OCI-LY3 (cell line): ENCODE results near the gene GRAMD4.

ENCODE experiments used
- CTCF ChIP-seq: fragments of 200-600, 300-600 bp; sonication (generic); IDR thresholded peaks from 2 replicates; pipeline ENCODE4 v1.5.1; 2014; ENCODE audit warnings: antibody characterized with exemption, low read length, low read depth
- EZH2phosphoT487 ChIP-seq: fragments of 200-600 bp; shearing (Covaris generic); IDR thresholded peaks from 2 replicates; pipeline ENCODE4 v1.6.1; 2018; ENCODE audit warnings: antibody characterized with exemption, mixed run types, low read depth

DNA sequence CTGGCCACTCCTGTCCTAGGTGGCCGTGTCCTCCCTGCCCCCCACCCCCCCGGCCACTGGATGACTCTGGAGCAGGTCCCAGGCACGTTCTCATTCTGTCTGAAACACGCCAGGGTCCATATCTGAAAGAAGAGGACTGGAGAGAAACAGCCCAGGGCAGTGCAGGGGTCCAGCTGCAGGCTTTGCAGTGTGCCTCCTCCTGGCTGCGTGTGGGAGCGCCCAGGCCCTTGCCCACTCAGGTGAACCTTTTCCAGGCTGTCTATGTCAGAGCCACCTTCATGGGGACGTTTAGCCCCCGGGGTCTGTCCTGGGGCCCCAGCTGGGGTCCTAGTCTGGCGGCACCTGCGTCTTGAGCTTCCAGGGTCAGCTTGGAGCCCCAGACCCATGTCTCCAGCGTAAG lies 15.6 kb downstream of the GRAMD4 start:
- TF ChIP-seq CTCF (0 out of 2 replicates have a peak, but pooled peaks have one; percentile 9), EZH2phosphoT487 (no peak)
